ENCODE data around the gene C9. TPM values are rescaled to one million over a fixed set of nuclear protein-coding genes. Genes with fewer than 3 reads are reported as not detected.
"Not testable (repeated sequence)": the region's sequence is repeated elsewhere in the genome, so short reads cannot be mapped to it uniquely, and the experiment has no call there.

The C9 gene
- polyA plus RNA-seq, 1 donor from 2014 or later: not detected

- H3K36me3 Mint-ChIP-seq: no peaks in the 10 kb centered on the region
- H3K4me3 Mint-ChIP-seq: peak overlapping the region in 3 of 4 donors; percentile 2 to 60 (median 45)
- peaks cover 27 to 34% (median 27%) of the 10 kb centered on the region in 3 donors for H3K4me1 Mint-ChIP-seq
- H3K27me3 Mint-ChIP-seq: no peaks in the 10 kb centered on the region
- peak overlapping the region in 1 of 3 donors; percentile 39 for H3K27ac Mint-ChIP-seq
- peaks cover 0 to 2% (median 0%) of the 10 kb centered on the region in 3 donors for H3K9me3 Mint-ChIP-seq
These were observed 90.9 kb downstream of the C9 start for GRCh38 chr5:39273314-39273954.

- H3K4me1 Mint-ChIP-seq: peaks cover 27 to 34% (median 27%) of the 10 kb centered on the region in 3 donors
- H3K36me3 Mint-ChIP-seq: not testable (repeated sequence)
These were observed 91.4 kb downstream of the C9 start for GRCh38 chr5:39272869-39273231.

GRCh38 chr5:39270225-39270848 is 94.0 kb downstream of the C9 start:
- no peaks in the 10 kb centered on the region for H3K36me3 Mint-ChIP-seq
- peaks cover 27 to 34% (median 33%) of the 10 kb centered on the region in 3 donors for H3K4me1 Mint-ChIP-seq
- H3K4me3 Mint-ChIP-seq: peak overlapping the region in 3 of 4 donors; percentile 2 to 88 (median 6)
- H3K27ac Mint-ChIP-seq: peak overlapping the region in 1 of 3 donors; percentile 55
- no peaks in the 10 kb centered on the region for H3K27me3 Mint-ChIP-seq
- no peaks in the 10 kb centered on the region for H3K9me3 Mint-ChIP-seq

More at GRCh38 chr5:39272869-39273231, 91.4 kb downstream of the C9 start:
- not testable (repeated sequence) for H3K27ac Mint-ChIP-seq, H3K27me3 Mint-ChIP-seq, H3K4me3 Mint-ChIP-seq, H3K9me3 Mint-ChIP-seq

GRCh38 chr5:39267186-39267585 is 97.1 kb downstream of the C9 start:
- H3K4me1 Mint-ChIP-seq: peaks cover 14 to 20% (median 18%) of the 10 kb centered on the region in 3 donors
- peaks cover 3% of the 10 kb centered on the region for H3K36me3 Mint-ChIP-seq
- no peaks in the 10 kb centered on the region for H3K27me3 Mint-ChIP-seq
- no peaks in the 10 kb centered on the region for H3K9me3 Mint-ChIP-seq
- no peak overlapping the region for H3K27ac Mint-ChIP-seq
- no peak overlapping the region for H3K4me3 Mint-ChIP-seq

- Mint-ChIP-seq H3K4me1 (peaks cover 14 to 18% (median 18%) of the 10 kb centered on the region in 3 donors), H3K9me3 (no peaks in the 10 kb centered on the region), H3K27ac (no peak overlapping the region), H3K27me3 (no peaks in the 10 kb centered on the region), H3K36me3 (peaks cover 3% of the 10 kb centered on the region), H3K4me3 (no peak overlapping the region)
These were observed 97.9 kb downstream of the C9 start for GRCh38 chr5:39266442-39266841.

- Mint-ChIP-seq H3K36me3 (peaks cover 3% of the 10 kb centered on the region), H3K27ac (peak overlapping the region in 1 of 3 donors; percentile 70), H3K27me3 (no peaks in the 10 kb centered on the region), H3K4me1 (peaks cover 7 to 11% (median 8%) of the 10 kb centered on the region in 3 donors), H3K4me3 (peak overlapping the region in 1 of 4 donors; percentile 12), H3K9me3 (no peaks in the 10 kb centered on the region)
These were observed 99.8 kb downstream of the C9 start for GRCh38 chr5:39264528-39264927.

- peaks cover 5 to 11% (median 8%) of the 10 kb centered on the region in 3 donors for H3K4me1 Mint-ChIP-seq
- no peaks in the 10 kb centered on the region for H3K9me3 Mint-ChIP-seq
- no peak overlapping the region for H3K4me3 Mint-ChIP-seq
- H3K36me3 Mint-ChIP-seq: peaks cover 4% of the 10 kb centered on the region
- no peak overlapping the region for H3K27ac Mint-ChIP-seq
- peaks cover under 1% of the 10 kb centered on the region for H3K27me3 Mint-ChIP-seq
These were observed 101.3 kb downstream of the C9 start for GRCh38 chr5:39262981-39263380.

GRCh38 chr5:39260095-39260494 is 104.2 kb downstream of the C9 start:
- no peak overlapping the region for H3K27ac Mint-ChIP-seq
- H3K27me3 Mint-ChIP-seq: peaks cover 6% of the 10 kb centered on the region
- H3K4me1 Mint-ChIP-seq: peaks cover 5 to 8% (median 5%) of the 10 kb centered on the region in 3 donors
- H3K4me3 Mint-ChIP-seq: no peak overlapping the region
- H3K36me3 Mint-ChIP-seq: peaks cover 8% of the 10 kb centered on the region
- no peaks in the 10 kb centered on the region for H3K9me3 Mint-ChIP-seq

GRCh38 chr5:39257554-39257953 is 106.7 kb downstream of the C9 start:
- Mint-ChIP-seq H3K27ac (no peak overlapping the region), H3K4me1 (no peaks in the 10 kb centered on the region), H3K4me3 (no peak overlapping the region), H3K36me3 (peaks cover 5% of the 10 kb centered on the region), H3K27me3 (peaks cover 6% of the 10 kb centered on the region), H3K9me3 (no peaks in the 10 kb centered on the region)

GRCh38 chr5:39256477-39257235 is 107.6 kb downstream of the C9 start:
- peaks cover 5% of the 10 kb centered on the region for H3K36me3 Mint-ChIP-seq
- H3K4me3 Mint-ChIP-seq: no peak overlapping the region
- H3K4me1 Mint-ChIP-seq: no peaks in the 10 kb centered on the region
- H3K9me3 Mint-ChIP-seq: no peaks in the 10 kb centered on the region
- peak overlapping the region in 1 of 3 donors; percentile 46 for H3K27ac Mint-ChIP-seq
- H3K27me3 Mint-ChIP-seq: peaks cover 6% of the 10 kb centered on the region

GRCh38 chr5:39255406-39255805 is 108.9 kb downstream of the C9 start:
- Mint-ChIP-seq H3K4me1 (no peaks in the 10 kb centered on the region), H3K9me3 (peaks cover 0 to 2% (median 0%) of the 10 kb centered on the region in 3 donors), H3K36me3 (peaks cover 5% of the 10 kb centered on the region), H3K27me3 (peaks cover 6% of the 10 kb centered on the region), H3K27ac (no peak overlapping the region), H3K4me3 (no peak overlapping the region)

GRCh38 chr5:39254671-39255070 is 109.6 kb downstream of the C9 start:
- Mint-ChIP-seq H3K4me3 (no peak overlapping the region), H3K27me3 (peaks cover 6% of the 10 kb centered on the region), H3K4me1 (no peaks in the 10 kb centered on the region), H3K27ac (no peak overlapping the region), H3K36me3 (peaks cover 5% of the 10 kb centered on the region), H3K9me3 (peaks cover 0 to 7% (median under 1%) of the 10 kb centered on the region in 3 donors)

- Mint-ChIP-seq H3K27ac (no peak overlapping the region), H3K4me3 (no peak overlapping the region), H3K4me1 (peaks cover 0 to 2% (median 0%) of the 10 kb centered on the region in 3 donors), H3K9me3 (peaks cover 4 to 13% (median 5%) of the 10 kb centered on the region in 3 donors), H3K36me3 (peaks cover 6% of the 10 kb centered on the region), H3K27me3 (peaks cover 6% of the 10 kb centered on the region)
These were observed 111.1 kb downstream of the C9 start for GRCh38 chr5:39253196-39253595.

GRCh38 chr5:39249564-39250274 is 114.6 kb downstream of the C9 start:
- peaks cover 5% of the 10 kb centered on the region for H3K36me3 Mint-ChIP-seq
- no peak overlapping the region for H3K4me3 Mint-ChIP-seq
- H3K27me3 Mint-ChIP-seq: peaks cover 2% of the 10 kb centered on the region
- peak overlapping the region in 2 of 3 donors; percentile 46 to 50 for H3K27ac Mint-ChIP-seq
- peaks cover 0 to 2% (median 0%) of the 10 kb centered on the region in 3 donors for H3K4me1 Mint-ChIP-seq
- H3K9me3 Mint-ChIP-seq: peaks cover 4 to 13% (median 5%) of the 10 kb centered on the region in 3 donors

Data from IgD-negative memory B cell (primary cell).